GM12801 (cell line): ENCODE results near the gene WNT7B.

Experiments
- TF ChIP-seq, protein P1 (sequence below): IDR thresholded peaks from one replicate; pipeline ENCODE4 v1.5.1; 2011; ENCODE audit warnings: control low read depth; ENCODE audit not compliant: insufficient read length; ENCODE audit errors: extremely low read depth

WNT7B gene

DNA sequence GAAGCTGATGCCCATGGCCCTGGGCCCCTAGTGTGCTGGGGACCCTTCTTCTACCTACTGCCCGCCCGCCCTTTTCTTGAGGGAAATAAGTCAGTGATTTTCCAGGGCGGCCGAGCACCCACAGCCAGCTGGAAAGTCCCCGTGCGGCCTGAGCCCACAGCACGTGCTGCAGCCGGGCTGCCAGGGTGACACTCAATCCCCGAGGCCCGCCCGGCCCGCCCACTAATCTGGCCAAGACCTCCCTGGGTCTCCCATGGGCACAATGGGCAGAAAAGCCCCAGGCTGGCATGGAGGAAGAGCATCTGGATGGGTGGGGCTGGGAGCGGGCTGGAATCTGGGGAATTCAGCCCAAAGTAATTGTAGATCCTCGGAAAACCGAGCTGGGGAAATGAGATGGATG, 24.8 kb downstream of the WNT7B start:
- TF ChIP-seq, protein P1, sequence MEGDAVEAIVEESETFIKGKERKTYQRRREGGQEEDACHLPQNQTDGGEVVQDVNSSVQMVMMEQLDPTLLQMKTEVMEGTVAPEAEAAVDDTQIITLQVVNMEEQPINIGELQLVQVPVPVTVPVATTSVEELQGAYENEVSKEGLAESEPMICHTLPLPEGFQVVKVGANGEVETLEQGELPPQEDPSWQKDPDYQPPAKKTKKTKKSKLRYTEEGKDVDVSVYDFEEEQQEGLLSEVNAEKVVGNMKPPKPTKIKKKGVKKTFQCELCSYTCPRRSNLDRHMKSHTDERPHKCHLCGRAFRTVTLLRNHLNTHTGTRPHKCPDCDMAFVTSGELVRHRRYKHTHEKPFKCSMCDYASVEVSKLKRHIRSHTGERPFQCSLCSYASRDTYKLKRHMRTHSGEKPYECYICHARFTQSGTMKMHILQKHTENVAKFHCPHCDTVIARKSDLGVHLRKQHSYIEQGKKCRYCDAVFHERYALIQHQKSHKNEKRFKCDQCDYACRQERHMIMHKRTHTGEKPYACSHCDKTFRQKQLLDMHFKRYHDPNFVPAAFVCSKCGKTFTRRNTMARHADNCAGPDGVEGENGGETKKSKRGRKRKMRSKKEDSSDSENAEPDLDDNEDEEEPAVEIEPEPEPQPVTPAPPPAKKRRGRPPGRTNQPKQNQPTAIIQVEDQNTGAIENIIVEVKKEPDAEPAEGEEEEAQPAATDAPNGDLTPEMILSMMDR, result no peak

DNA sequence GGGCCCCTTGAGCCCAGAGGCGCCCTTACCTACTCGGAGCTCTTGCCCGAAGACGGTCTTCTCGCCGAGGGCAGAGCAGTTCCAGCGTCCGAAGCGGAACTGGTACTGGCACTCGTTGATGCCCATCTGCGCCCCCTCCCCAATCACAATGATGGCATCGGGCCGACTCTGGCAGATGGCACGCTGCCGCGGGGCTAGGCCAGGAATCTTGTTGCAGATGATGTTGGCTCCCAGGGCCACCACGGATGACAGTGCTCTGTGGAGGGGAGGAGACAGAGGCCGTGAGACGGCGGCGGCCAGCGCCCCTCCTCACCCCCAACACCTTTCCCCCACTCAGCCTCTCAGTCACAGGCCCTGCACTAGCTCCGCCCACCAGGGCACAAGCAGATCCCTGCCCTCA, 27.1 kb downstream of the WNT7B start:
- TF ChIP-seq, protein P1, result no peak

DNA sequence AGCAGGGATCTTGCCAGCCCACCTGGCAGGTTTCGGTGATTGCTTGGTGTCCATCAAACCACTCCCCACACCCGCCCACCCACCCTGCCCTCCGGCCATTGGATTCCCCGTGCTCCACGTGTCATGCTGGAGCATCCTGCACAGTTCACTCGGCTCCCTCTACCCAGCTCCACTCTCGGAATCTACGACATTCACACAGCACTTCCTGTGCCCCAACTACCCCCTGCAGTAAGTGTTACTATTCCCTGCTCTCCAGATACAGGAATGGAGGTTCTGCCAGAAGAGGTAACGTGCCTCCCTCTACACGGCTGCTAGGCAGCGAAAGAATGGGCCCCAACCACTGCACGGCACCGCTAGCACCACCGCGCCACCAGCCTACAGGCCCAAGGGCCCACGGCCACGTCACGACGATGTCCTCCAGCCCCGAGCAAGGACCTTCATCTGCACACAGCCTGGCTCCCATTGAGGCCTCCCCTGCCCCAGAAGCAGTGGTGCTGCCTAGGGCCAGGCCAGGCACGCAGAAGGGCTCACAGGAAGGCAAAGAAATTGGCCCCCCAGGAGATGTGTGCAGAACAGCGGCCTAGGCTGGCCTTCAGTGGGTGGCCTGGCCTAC, 27.6 kb downstream of the WNT7B start:
- TF ChIP-seq, protein P1, result no peak

DNA sequence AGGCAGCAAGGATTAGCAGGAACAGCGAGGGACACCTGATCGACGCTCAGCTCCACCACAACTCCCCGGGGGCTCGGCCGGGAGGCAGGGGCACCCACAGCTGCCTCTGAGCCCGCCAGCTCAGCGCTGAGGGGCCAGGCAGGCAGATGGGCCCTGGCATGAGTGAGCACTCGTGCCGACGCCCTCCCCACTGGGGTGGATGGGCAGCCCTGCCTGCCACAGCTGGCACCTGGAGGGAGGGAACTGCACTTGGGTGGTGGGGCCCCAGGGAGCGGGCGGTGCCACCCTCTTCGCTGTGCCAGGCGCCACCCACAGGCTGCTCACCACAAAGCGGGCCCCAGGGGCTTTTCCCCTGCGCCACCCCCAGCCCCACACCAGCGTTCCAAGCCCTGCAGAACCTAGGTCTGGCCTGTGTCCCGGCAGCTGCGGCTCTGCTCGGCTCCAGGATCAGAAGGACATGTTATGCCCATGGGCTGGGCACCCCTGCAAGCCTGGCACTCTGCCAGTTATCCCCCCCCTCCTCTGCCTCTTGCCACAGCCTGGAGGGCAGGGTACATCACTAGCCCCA, 28.8 kb downstream of the WNT7B start:
- TF ChIP-seq, protein P1, result no peak

DNA sequence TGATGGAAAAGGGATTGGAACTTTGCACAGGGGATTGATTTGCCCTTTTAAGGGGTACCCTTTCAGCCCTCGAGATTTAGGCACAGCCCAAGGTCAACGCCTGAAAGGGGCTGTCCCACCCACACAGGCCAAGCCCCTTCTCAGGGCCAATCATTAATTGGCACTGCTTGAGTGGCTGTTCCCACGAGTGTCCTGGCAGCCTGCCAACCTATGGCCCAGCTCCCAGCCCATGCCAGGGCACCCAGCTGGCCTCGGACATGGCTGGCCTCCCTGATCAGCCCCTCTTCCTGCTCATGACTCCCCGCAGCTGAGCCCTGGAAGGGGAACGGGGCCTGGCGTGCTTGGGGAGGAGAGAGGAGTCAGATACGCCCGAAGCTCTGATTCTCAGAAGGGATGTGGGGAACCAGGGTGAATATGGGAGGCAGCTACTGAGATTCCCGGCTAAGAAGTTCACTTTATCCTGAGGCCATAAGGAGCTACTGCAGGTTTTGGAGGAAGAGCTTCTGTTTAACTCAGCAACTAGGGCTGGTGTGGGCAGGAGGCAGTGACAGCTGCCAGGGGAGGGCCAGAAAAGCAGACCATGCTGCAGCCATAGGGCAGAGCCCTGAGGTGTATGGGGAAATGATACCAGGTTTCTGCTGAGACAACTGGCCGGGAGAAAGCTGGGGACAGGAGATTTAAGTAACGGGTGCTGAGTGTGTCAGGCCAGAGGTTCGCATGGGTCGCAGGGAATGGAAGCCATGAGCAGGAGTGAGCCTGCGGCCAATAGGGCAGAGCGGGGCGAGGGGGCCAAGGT, 30.0 kb downstream of the WNT7B start:
- TF ChIP-seq, protein P1, result no peak

DNA sequence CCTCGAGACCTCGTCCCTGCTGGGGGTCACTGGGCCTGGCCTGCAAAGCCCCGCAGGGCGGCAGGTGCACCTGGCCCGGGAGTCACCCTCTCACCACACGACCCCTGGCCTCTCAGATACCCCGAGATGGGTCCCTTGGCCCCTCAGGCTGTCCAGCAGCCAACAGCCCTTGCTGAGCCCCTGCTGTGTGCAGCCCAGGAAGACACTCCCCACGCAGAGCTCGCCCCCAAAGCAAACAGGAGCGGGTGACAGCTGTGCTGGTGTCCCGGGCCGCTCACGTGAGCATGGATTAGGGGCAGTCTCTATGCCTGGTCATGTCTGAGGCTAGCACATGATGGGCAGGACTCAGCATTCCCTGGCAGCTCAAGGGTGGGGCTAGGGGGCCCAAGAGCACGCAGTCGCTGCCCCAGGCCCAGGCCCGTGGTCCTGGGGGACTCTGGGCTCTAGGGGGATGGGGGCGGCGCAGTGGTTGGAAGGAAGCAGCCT, 31.3 kb downstream of the WNT7B start:
- TF ChIP-seq, protein P1, result no peak

DNA sequence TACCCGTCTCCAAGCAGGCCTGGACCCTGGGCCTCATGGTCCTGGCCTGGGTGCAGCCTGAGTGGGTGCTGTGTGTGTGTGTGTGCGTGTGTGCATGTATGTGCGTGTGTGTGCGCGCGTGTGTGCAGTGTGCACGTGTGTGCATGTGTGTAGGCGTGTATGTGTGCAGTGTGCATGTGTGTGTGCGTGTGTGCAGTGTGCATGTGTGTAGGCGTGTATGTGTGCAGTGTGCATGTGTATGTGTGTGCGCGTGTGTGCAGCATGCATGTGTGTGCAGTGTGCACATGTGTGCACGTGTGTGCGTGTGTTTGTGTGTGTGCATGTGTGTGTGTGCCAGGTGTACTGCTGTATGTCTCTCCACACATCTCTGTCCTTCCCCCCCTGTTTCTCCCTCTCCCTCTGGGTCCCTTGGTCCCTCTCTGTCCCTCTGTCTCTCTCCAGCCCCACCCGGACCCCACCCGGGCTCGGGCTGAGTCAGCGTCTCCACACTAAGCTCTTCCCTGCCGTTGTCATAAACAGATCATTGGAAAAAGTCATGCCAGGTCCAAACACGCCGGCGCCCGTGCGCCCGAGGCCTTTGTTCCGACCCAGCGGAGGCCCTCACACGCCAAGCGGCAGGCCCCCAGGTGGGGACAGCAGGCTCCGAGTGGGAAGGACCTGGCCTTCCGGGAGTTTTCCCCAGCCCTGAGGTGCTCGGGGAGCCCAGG, 34.0 kb downstream of the WNT7B start:
- TF ChIP-seq, protein P1, result no peak
